SU-DHL-6 (cell line): Measurements from ENCODE around the gene ABCD3.
"Not testable (repeated sequence)": the region's sequence is repeated elsewhere in the genome, so short reads cannot be mapped to it uniquely, and the experiment has no call there.

Experiments used
- H2AFZ ChIP-seq: fragments of 200-600 bp; sonication (generic); 2 replicates; pipeline ENCODE4 v1.6.1; 2014; ENCODE audit warnings: low read depth, mild to moderate bottlenecking, moderate library complexity, mixed read lengths, antibody characterized with exemption, low read length; ENCODE audit not compliant: severe bottlenecking
- H3F3A ChIP-seq: fragments of 200-600 bp; shearing (Covaris generic); 2 replicates; pipeline ENCODE4 v1.6.0; 2016; ENCODE audit warnings: antibody characterized with exemption, mild to moderate bottlenecking; ENCODE audit not compliant: insufficient read depth
- H3K27ac ChIP-seq: fragments of 200-600 bp; sonication (generic); 2 replicates; pipeline ENCODE4 v1.5.1; 2016; ENCODE audit warnings: low read depth, mild to moderate bottlenecking, low read length, moderate library complexity, mixed read lengths
- H3K27me3 ChIP-seq: fragments of 200-600 bp; sonication (generic), shearing (Covaris generic); 2 replicates; pipeline ENCODE4 v1.6.0; 2014; ENCODE audit warnings: mild to moderate bottlenecking, low read length
- H3K36me3 ChIP-seq: fragments of 200-600 bp; sonication (generic); 2 replicates; pipeline ENCODE4 v1.6.1; 2014; ENCODE audit warnings: mild to moderate bottlenecking, low read length, mixed read lengths
- H3K4me2 ChIP-seq: fragments of 300-600, 200-600 bp; shearing (Covaris generic), sonication (generic); 2 replicates; pipeline ENCODE4 v1.6.0; 2014; ENCODE audit warnings: low read length, low read depth, mild to moderate bottlenecking; ENCODE audit not compliant: poor library complexity, severe bottlenecking
- H3K4me3 ChIP-seq: fragments of 200-600 bp; sonication (generic); 2 replicates; pipeline ENCODE4 v1.5.1; 2014; ENCODE audit warnings: antibody characterized with exemption, low read length, mild to moderate bottlenecking, mixed read lengths; ENCODE audit not compliant: insufficient read depth, poor library complexity, severe bottlenecking
- H3K79me2 ChIP-seq: fragments of 200-600 bp; sonication (generic); 2 replicates; pipeline ENCODE4 v1.6.1; 2014; ENCODE audit warnings: mild to moderate bottlenecking, low read length, moderate library complexity; ENCODE audit not compliant: insufficient read depth
- H3K9ac ChIP-seq: fragments of 200-600 bp; sonication (generic); 2 replicates; pipeline ENCODE4 v1.7.0; 2014; ENCODE audit warnings: mild to moderate bottlenecking, low read length
- H3K9me2 ChIP-seq: fragments of 200-600 bp; sonication (generic); replicated peaks from 2 replicates; pipeline ENCODE4 v1.6.1; 2014; ENCODE audit warnings: low read length; ENCODE audit not compliant: insufficient read depth
- H3K9me3 ChIP-seq: fragments of 200-600 bp; sonication (generic); 2 replicates; pipeline ENCODE4 v1.6.1; 2014; ENCODE audit warnings: low read length, mixed read lengths; ENCODE audit not compliant: insufficient read depth
- H4K20me1 ChIP-seq: fragments of 200-600 bp; sonication (generic); 2 replicates; pipeline ENCODE4 v1.6.1; 2014; ENCODE audit warnings: low read depth, mild to moderate bottlenecking, antibody characterized with exemption, low read length, moderate library complexity, mixed read lengths
- EZH2phosphoT487 ChIP-seq: fragments of 200-600 bp; sonication (generic), shearing (Covaris generic); conservative IDR thresholded peaks from 2 replicates; pipeline ENCODE4 v1.6.1; 2018; ENCODE audit warnings: mild to moderate bottlenecking, antibody characterized with exemption, low read length, moderate library complexity, mixed read lengths
- TF ChIP-seq, protein P1 (sequence below): fragments of 200-600 bp; sonication (generic); IDR thresholded peaks from one replicate; pipeline ENCODE4 v1.5.1; 2017; ENCODE audit warnings: antibody characterized with exemption, mild to moderate bottlenecking, low read length, moderate library complexity; ENCODE audit not compliant: insufficient read depth, poor library complexity, severe bottlenecking

ABCD3 gene

GRCh38 chr1:94562519-94563260 is 144.5 kb downstream of the ABCD3 start:
- no peaks in the 10 kb centered on the region for H3K27me3 ChIP-seq
- H3K36me3 ChIP-seq: no peaks in the 10 kb centered on the region
- H3K9me2 ChIP-seq: no peaks in the 10 kb centered on the region
- no peaks in the 10 kb centered on the region for H3K9me3 ChIP-seq
- TF ChIP-seq, protein P1, sequence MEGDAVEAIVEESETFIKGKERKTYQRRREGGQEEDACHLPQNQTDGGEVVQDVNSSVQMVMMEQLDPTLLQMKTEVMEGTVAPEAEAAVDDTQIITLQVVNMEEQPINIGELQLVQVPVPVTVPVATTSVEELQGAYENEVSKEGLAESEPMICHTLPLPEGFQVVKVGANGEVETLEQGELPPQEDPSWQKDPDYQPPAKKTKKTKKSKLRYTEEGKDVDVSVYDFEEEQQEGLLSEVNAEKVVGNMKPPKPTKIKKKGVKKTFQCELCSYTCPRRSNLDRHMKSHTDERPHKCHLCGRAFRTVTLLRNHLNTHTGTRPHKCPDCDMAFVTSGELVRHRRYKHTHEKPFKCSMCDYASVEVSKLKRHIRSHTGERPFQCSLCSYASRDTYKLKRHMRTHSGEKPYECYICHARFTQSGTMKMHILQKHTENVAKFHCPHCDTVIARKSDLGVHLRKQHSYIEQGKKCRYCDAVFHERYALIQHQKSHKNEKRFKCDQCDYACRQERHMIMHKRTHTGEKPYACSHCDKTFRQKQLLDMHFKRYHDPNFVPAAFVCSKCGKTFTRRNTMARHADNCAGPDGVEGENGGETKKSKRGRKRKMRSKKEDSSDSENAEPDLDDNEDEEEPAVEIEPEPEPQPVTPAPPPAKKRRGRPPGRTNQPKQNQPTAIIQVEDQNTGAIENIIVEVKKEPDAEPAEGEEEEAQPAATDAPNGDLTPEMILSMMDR: no peak
- TF ChIP-seq EZH2phosphoT487: no peak
- H3K4me3 ChIP-seq: no peak overlapping the region
- no peak overlapping the region for H3K9ac ChIP-seq
- no peaks in the 10 kb centered on the region for H3K79me2 ChIP-seq
- H2AFZ ChIP-seq: no peak overlapping the region
- H3F3A ChIP-seq: no peaks in the 10 kb centered on the region
- no peaks in the 10 kb centered on the region for H4K20me1 ChIP-seq
- H3K4me2 ChIP-seq: no peak overlapping the region
- H3K27ac ChIP-seq: no peak overlapping the region

DNA sequence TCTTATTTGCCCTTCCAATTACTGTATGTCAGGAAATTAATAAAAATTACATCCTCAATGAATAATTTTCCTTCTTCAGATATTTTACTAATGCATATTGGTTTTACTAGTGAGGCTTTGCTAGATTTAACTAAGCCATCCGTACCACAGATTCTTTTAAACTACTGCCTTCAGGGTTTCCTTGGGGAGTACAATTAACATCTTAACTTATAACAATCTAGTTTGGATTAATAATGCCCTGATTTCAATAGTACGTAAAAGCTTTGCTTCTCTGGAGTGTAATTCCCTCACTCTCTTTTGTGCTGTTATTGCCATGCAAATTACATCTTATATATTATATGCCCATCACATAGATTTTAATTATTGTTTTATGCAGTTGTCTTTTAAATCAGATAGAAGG is 147.7 kb downstream of the ABCD3 start:
- Histone ChIP-seq H4K20me1 (no peaks in the 10 kb centered on the region), H3K4me3 (no peak overlapping the region), H3K79me2 (no peaks in the 10 kb centered on the region), H3K4me2 (no peak overlapping the region), H2AFZ (no peak overlapping the region), H3K27ac (no peak overlapping the region), H3K27me3 (no peaks in the 10 kb centered on the region), H3K36me3 (no peaks in the 10 kb centered on the region), H3F3A (no peaks in the 10 kb centered on the region), H3K9ac (no peak overlapping the region), H3K9me2 (no peaks in the 10 kb centered on the region), H3K9me3 (no peaks in the 10 kb centered on the region)
- no peak for TF ChIP-seq EZH2phosphoT487
- TF ChIP-seq, protein P1: no peak

GRCh38 chr1:94566436-94566835 is 148.2 kb downstream of the ABCD3 start:
- H3K4me3 ChIP-seq, H2AFZ ChIP-seq, H3K9me3 ChIP-seq, H4K20me1 ChIP-seq, H3K79me2 ChIP-seq, H3K4me2 ChIP-seq, H3K36me3 ChIP-seq, H3K9me2 ChIP-seq, H3F3A ChIP-seq, H3K9ac ChIP-seq, H3K27ac ChIP-seq, H3K27me3 ChIP-seq: not testable (repeated sequence)

GRCh38 chr1:94567975-94568607 is 149.9 kb downstream of the ABCD3 start:
- H4K20me1 ChIP-seq, H3K36me3 ChIP-seq, H3K27me3 ChIP-seq, H3K4me2 ChIP-seq, H3K4me3 ChIP-seq, H3K9me2 ChIP-seq, H3F3A ChIP-seq, H2AFZ ChIP-seq, H3K27ac ChIP-seq, H3K9me3 ChIP-seq, H3K79me2 ChIP-seq, H3K9ac ChIP-seq: not testable (repeated sequence)
